ENCODE measurements around the gene TGFB1I1. TPM values are rescaled to one million over a fixed set of nuclear protein-coding genes. Genes with fewer than 3 reads are reported as not detected.

Gene TGFB1I1
- polyA plus RNA-seq (2012; ENCODE audit: missing spikeins), result 0.59 TPM

- FAIRE-seq, result no peak
- no peak for TF ChIP-seq TAF1 (IDR thresholded peaks at IDR 0.05; ENCODE audit: borderline replicate concordance, low read depth, low read length)
- TF ChIP-seq POLR2AphosphoS5 (IDR thresholded peaks at IDR 0.05; ENCODE audit: low read depth, low read length), result no peak
- TF ChIP-seq POLR2A (IDR thresholded peaks at IDR 0.05; ENCODE audit: low read depth, low read length), result no peak
- DNase-seq (ENCODE audit: insufficient read length), result no peak
These were observed at the start of gene TGFB1I1 for GRCh38 chr16:31471875-31472708. TSS of gene TGFB1I1 (plus strand) at chr16:31472152. CDS start at chr16:31472189, 37 bp downstream.

DNA sequence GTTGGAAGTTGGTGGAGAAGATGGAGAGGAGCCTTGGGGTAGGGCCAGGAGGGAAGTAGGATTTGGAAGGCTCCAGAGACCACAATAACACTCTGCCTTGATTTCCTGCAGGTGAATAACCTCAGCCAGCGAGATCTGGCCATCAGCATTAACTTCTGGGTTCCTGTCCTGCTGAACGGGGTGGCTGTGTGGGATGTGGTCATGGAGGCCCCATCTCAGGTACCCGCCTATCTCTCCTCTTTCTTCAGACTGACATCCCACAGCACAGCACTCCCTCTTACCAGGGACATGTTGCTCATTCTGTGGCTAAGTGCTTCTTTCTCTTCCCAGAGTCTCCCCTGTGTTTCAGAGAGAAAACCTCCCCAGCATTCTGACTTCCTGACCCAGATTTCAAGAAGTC is 48.7 kb upstream of the TGFB1I1 start:
- no peak for FAIRE-seq
- DNase-seq (ENCODE audit: insufficient read length), result no peak
- TF ChIP-seq TAF1 (IDR thresholded peaks at IDR 0.05; ENCODE audit: borderline replicate concordance, low read depth, low read length), result no peak
- no peak for TF ChIP-seq POLR2AphosphoS5 (IDR thresholded peaks at IDR 0.05; ENCODE audit: low read depth, low read length)

DNA sequence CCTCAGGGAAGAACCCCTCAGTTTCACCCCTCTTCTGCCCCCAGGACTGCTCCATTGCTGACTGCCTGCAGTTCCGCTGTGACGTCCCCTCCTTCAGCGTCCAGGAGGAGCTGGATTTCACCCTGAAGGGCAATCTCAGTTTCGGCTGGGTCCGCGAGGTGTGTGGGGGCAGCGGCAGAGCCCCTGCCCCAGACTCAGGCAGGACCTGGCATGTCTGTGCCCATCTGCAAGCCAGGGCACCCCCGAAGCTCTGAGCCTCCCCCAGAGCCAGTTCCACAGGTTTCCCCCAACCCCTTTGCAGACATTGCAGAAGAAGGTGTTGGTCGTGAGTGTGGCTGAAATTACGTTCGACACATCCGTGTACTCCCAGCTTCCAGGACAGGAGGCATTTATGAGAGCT is 48.2 kb upstream of the TGFB1I1 start:
- no peak for FAIRE-seq
- no peak for DNase-seq (ENCODE audit: insufficient read length)
- TF ChIP-seq POLR2A (IDR thresholded peaks at IDR 0.05; ENCODE audit: low read depth, low read length) (no peak), TAF1 (IDR thresholded peaks at IDR 0.05; ENCODE audit: borderline replicate concordance, low read depth, low read length) (no peak), POLR2AphosphoS5 (IDR thresholded peaks at IDR 0.05; ENCODE audit: low read depth, low read length) (no peak)

- TF ChIP-seq POLR2A (IDR thresholded peaks at IDR 0.05; ENCODE audit: low read depth, low read length), result no peak
- TF ChIP-seq TAF1 (IDR thresholded peaks at IDR 0.05; ENCODE audit: borderline replicate concordance, low read depth, low read length), result no peak
- FAIRE-seq (no peak), DNase-seq (ENCODE audit: insufficient read length) (no peak)
These were observed 44.3 kb upstream of the TGFB1I1 start for GRCh38 chr16:31427441-31428278.

- TF ChIP-seq TAF1 (IDR thresholded peaks at IDR 0.05; ENCODE audit: borderline replicate concordance, low read depth, low read length) (no peak), POLR2A (IDR thresholded peaks at IDR 0.05; ENCODE audit: low read depth, low read length) (no peak), POLR2AphosphoS5 (IDR thresholded peaks at IDR 0.05; ENCODE audit: low read depth, low read length) (no peak)
- FAIRE-seq, result no peak
- DNase-seq (ENCODE audit: insufficient read length), result no peak
These were observed 43.7 kb upstream of the TGFB1I1 start, which contains the start of gene COX6A2 for GRCh38 chr16:31428279-31428597. TSS of gene COX6A2 (minus strand) at chr16:31428360. CDS start at chr16:31428325, 35 bp downstream.

DNA sequence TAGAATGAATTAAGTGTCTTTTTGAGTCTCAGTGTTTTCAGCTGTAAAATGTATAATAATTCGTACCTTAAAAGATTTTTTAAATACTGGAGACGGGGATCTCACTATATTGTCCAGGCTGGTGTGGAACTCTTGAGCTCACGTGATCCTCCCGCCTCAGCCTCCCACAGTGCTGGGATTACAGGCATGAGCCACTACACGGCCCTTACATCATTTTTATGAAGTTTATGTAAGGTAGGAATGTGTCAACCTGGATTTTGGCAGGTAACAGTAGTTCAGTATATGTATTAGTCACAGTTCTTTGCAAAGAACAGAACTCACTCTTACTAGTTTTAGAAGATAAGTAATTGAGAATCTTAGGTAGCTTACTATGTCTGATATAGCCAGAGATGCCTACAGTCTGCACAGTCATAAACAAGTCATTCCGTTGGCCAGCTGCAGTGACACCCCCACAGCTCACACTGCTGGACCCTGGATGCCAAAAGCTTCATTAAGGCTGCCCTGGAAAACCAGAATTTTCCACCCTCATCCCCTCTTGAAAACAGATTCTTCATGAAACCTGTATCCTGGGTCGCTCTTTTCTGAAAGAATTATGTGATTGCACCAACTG is 43.2 kb upstream of the TGFB1I1 start:
- DNase-seq (ENCODE audit: insufficient read length) (no peak), FAIRE-seq (no peak)
- TF ChIP-seq POLR2A (IDR thresholded peaks at IDR 0.05; ENCODE audit: low read depth, low read length) (no peak), TAF1 (IDR thresholded peaks at IDR 0.05; ENCODE audit: borderline replicate concordance, low read depth, low read length) (no peak), POLR2AphosphoS5 (IDR thresholded peaks at IDR 0.05; ENCODE audit: low read depth, low read length) (no peak)

DNA sequence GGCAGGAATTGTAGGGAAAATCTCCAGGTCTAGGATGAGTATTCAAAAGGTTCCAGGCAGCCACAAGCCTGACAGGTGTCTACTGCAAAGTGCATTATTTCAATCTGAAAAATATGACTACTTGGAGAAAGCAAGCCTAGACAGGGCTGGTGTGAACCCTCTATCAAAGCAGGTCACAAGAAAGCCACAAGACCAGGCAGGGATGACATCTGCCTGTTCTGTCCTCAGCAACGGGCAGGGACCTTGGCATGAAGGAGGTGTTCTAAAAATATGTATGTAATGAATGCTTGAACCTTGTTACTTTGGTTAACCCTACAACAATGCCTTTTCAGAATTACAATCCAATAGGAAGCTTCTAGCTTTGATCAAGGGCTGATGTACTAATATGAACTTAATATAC is 42.6 kb upstream of the TGFB1I1 start:
- TF ChIP-seq POLR2AphosphoS5 (IDR thresholded peaks at IDR 0.05; ENCODE audit: low read depth, low read length) (no peak), POLR2A (IDR thresholded peaks at IDR 0.05; ENCODE audit: low read depth, low read length) (no peak), TAF1 (IDR thresholded peaks at IDR 0.05; ENCODE audit: borderline replicate concordance, low read depth, low read length) (no peak)
- FAIRE-seq (no peak), DNase-seq (ENCODE audit: insufficient read length) (no peak)

- no peak for FAIRE-seq
- TF ChIP-seq TAF1 (IDR thresholded peaks at IDR 0.05; ENCODE audit: borderline replicate concordance, low read depth, low read length), result no peak
- TF ChIP-seq POLR2A (IDR thresholded peaks at IDR 0.05; ENCODE audit: low read depth, low read length), result no peak
- no peak for TF ChIP-seq POLR2AphosphoS5 (IDR thresholded peaks at IDR 0.05; ENCODE audit: low read depth, low read length)
- no peak for DNase-seq (ENCODE audit: insufficient read length)
These were observed 42.2 kb upstream of the TGFB1I1 start for GRCh38 chr16:31429796-31430195.

DNA sequence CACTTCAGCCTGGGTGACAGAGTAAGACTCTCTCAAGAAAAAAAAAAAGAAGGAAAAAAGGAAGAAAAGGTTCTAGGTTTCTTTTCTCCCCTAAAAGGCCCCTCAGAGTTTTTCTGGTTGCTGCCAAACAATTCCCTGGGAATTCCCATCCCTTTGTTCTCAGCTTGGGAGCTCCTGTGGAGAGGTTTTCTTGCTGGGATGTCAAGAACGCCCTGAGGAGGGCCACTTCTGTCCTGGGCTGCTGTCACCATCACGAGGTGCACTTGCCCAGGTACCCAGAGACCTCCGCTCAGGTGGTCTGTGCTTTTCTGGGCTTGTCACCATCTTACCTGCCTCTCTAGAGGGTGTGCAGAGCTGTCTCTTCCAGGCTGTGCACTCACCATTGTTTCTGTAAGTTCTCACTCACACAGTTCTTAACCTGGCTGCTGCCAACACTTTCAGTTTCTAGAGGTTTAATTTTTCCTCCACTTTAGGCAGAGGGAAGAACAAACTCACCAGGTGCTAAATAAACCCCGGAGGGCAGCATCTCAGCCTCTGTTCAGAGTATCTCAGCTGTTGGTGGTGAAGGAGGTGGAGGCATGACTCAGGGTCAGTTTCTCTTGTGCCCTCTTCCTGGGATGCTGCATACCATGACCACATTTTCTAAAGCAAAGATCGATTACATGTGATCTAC is 41.4 kb upstream of the TGFB1I1 start:
- FAIRE-seq (no peak), DNase-seq (ENCODE audit: insufficient read length) (no peak)
- no peak for TF ChIP-seq POLR2A (IDR thresholded peaks at IDR 0.05; ENCODE audit: low read depth, low read length)
- TF ChIP-seq POLR2AphosphoS5 (IDR thresholded peaks at IDR 0.05; ENCODE audit: low read depth, low read length), result no peak
- no peak for TF ChIP-seq TAF1 (IDR thresholded peaks at IDR 0.05; ENCODE audit: borderline replicate concordance, low read depth, low read length)

DNA sequence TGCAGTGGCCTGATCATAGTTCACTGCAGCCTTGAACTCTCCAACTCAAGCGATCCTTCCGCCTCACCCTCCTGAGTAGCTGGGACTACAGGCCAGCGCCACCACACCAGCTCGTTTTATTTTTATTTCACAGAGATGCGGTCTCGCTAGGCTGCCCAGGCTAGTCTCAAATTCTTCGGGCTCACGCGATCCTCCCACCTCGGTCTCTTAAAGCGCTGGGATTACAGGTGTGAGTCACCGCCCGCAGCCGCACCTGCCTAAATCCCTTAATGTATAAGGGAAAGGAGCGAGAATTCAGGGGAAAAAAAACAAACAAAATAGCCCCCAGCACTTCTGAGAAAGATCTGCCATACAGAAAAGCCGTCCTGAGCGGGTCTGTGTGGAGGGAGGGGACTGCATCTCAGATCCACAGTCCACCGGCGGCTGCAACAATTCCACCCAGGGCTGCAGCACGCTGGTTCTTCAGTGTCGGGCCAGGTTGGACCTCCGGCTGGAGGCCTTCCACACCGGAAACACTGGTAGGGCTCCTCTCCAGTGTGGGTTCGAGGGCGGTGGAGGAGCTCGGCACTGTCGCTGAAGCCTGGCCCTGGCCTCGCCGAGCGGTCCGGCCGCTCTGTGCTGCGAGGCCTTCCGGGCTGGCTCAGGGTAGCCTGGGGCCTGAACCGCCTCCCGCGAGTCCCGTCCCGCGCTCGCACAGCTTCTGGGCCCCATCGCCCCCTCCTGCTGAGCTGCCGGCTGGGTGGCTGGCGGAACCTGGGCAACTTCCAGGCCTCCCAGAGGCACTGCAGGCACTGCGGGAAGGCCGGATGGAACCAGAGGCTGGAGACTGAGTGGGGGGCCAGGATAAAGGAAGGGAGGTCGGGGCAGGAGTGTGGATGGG is 36.4 kb upstream of the TGFB1I1 start:
- no peak for DNase-seq (ENCODE audit: insufficient read length)
- FAIRE-seq, result no peak
- TF ChIP-seq POLR2AphosphoS5 (IDR thresholded peaks at IDR 0.05; ENCODE audit: low read depth, low read length), result no peak
- no peak for TF ChIP-seq TAF1 (IDR thresholded peaks at IDR 0.05; ENCODE audit: borderline replicate concordance, low read depth, low read length)
- no peak for TF ChIP-seq POLR2A (IDR thresholded peaks at IDR 0.05; ENCODE audit: low read depth, low read length)
